ENCODE results near the gene LURAP1L. TPM values are rescaled to one million over a fixed set of nuclear protein-coding genes. Genes with fewer than 3 reads are reported as not detected.

Gene LURAP1L
- polyA plus RNA-seq, 1 donor (not counting 4 experiments of a cell fraction or from before 2014, with no cell fraction given), result 25.0 TPM

- no peaks in the 10 kb centered on the region for H3K27me3 ChIP-seq (ENCODE audit: control insufficient read depth, extremely low read depth, insufficient read depth, low read length)
- FAIRE-seq (no peak), DNase-seq (ENCODE audit: low read depth, low spot score) (no peak)
- TF ChIP-seq CTCF (optimal IDR thresholded peaks at IDR 0.05 in 1 of 3, IDR thresholded peaks at IDR 0.05 in 1 of 3, conservative IDR thresholded peaks at IDR 0.05 in 1 of 3; ENCODE audit: extremely low read depth in 1 of 3, insufficient read depth in 2 of 3, low read length in 3 of 3), result no peak
- no peak for TF ChIP-seq EZH2 (IDR thresholded peaks at IDR 0.05; ENCODE audit: low read length)
- H3K9me1 ChIP-seq (ENCODE audit: control insufficient read depth, extremely low read depth, insufficient read depth, low read length), result no peaks in the 10 kb centered on the region
- no peaks in the 10 kb centered on the region for H4K20me1 ChIP-seq (ENCODE audit: control insufficient read depth, extremely low read depth, insufficient read depth, low read length)
- H3K9ac ChIP-seq (ENCODE audit: control insufficient read depth, extremely low read depth, insufficient read depth, low read length), result peak overlapping the region; percentile 85
- peak overlapping the region; percentile 94 for H3K27ac ChIP-seq (ENCODE audit: control insufficient read depth, insufficient read depth, low read length)
- dilution Hi-C loops (cut with MboI; ENCODE audit: extremely low pct_ligation_motif_present, low sequenced_read_pairs), result no loop called here
- H3K9me3 ChIP-seq (ENCODE audit: control insufficient read depth, low read depth, low read length), result no peaks in the 10 kb centered on the region
- H3K4me1 ChIP-seq (ENCODE audit: control insufficient read depth, extremely low read depth, insufficient read depth, low read length), result peaks cover 31% of the 10 kb centered on the region
- H3K4me3 ChIP-seq (ENCODE audit: control insufficient read depth in 2 of 3, extremely low read depth in 1 of 3, insufficient read depth in 2 of 3, low read depth in 1 of 3, low read length in 3 of 3), result peak overlapping the region; percentile 42 to 67 (median 49)
- no peak overlapping the region for H2AFZ ChIP-seq (ENCODE audit: control insufficient read depth, low read length)
- H3K36me3 ChIP-seq (ENCODE audit: control insufficient read depth in 2 of 2, extremely low read depth in 1 of 2, insufficient read depth in 2 of 2, low read length in 2 of 2), result peaks cover 0 to 13% of the 10 kb centered on the region in 2 experiments
- H3K4me2 ChIP-seq (ENCODE audit: control insufficient read depth, extremely low read depth, insufficient read depth, low read depth, low read length), result peak overlapping the region; percentile 71
- H3K79me2 ChIP-seq (ENCODE audit: control insufficient read depth, insufficient read depth, low read length), result peaks cover 5% of the 10 kb centered on the region
Observed at GRCh38 chr9:12813533-12813932, 38.7 kb downstream of the LURAP1L start.

GRCh38 chr9:12813960-12814876, 39.4 kb downstream of the LURAP1L start:
- peak overlapping the region; percentile 85 for H3K9ac ChIP-seq (ENCODE audit: control insufficient read depth, extremely low read depth, insufficient read depth, low read length)
- peak overlapping the region; percentile 94 for H3K27ac ChIP-seq (ENCODE audit: control insufficient read depth, insufficient read depth, low read length)
- H3K4me1 ChIP-seq (ENCODE audit: control insufficient read depth, extremely low read depth, insufficient read depth, low read length), result peaks cover 31% of the 10 kb centered on the region
- peak; percentile 11 to 31 (median 23) for TF ChIP-seq CTCF (optimal IDR thresholded peaks at IDR 0.05 in 1 of 3, IDR thresholded peaks at IDR 0.05 in 1 of 3, conservative IDR thresholded peaks at IDR 0.05 in 1 of 3; ENCODE audit: extremely low read depth in 1 of 3, insufficient read depth in 2 of 3, low read length in 3 of 3)
- TF ChIP-seq EZH2 (IDR thresholded peaks at IDR 0.05; ENCODE audit: low read length), result no peak
- no peaks in the 10 kb centered on the region for H3K9me3 ChIP-seq (ENCODE audit: control insufficient read depth, low read depth, low read length)
- FAIRE-seq (peak; percentile 98), DNase-seq (ENCODE audit: low read depth, low spot score) (peak; percentile 92)
- dilution Hi-C loops (cut with MboI; ENCODE audit: extremely low pct_ligation_motif_present, low sequenced_read_pairs), result no loop called here
- H3K79me2 ChIP-seq (ENCODE audit: control insufficient read depth, insufficient read depth, low read length), result peaks cover 5% of the 10 kb centered on the region
- H3K27me3 ChIP-seq (ENCODE audit: control insufficient read depth, extremely low read depth, insufficient read depth, low read length), result no peaks in the 10 kb centered on the region
- H3K9me1 ChIP-seq (ENCODE audit: control insufficient read depth, extremely low read depth, insufficient read depth, low read length), result no peaks in the 10 kb centered on the region
- peak overlapping the region; percentile 45 for H2AFZ ChIP-seq (ENCODE audit: control insufficient read depth, low read length)
- H3K4me2 ChIP-seq (ENCODE audit: control insufficient read depth, extremely low read depth, insufficient read depth, low read depth, low read length), result peak overlapping the region; percentile 81
- peak overlapping the region; percentile 42 to 67 (median 49) for H3K4me3 ChIP-seq (ENCODE audit: control insufficient read depth in 2 of 3, extremely low read depth in 1 of 3, insufficient read depth in 2 of 3, low read depth in 1 of 3, low read length in 3 of 3)
- H3K36me3 ChIP-seq (ENCODE audit: control insufficient read depth in 2 of 2, extremely low read depth in 1 of 2, insufficient read depth in 2 of 2, low read length in 2 of 2), result peaks cover 0 to 13% of the 10 kb centered on the region in 2 experiments
- no peaks in the 10 kb centered on the region for H4K20me1 ChIP-seq (ENCODE audit: control insufficient read depth, extremely low read depth, insufficient read depth, low read length)
